Central memory CD4-positive, alpha-beta T cell (primary cell): Measurements from ENCODE around the gene LRP10.

ENCODE experiments used
- DNase-seq: peaks from one replicate; pipeline ENCODE4 v3.0.0; 2022

The LRP10 gene

DNA sequence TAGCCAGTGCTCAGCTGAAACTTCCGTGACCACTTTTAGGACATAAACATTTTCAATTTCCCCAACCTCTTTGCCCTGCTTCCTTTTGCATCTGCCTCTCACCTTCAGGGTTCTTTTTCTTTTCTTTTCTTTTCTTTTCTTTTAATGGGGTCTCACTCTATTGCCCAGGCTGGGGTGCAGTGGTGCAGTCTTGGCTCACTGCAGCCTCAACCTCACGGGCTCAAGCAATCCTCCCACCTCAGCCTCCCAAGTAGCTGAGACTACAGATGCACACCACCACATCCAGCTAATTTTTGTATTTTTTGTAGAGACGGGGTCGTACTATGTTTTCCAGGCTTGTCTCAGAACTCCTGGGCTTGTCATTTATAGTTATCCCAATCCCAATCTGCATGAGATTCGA lies 4.7 kb upstream of the LRP10 start:
- DNase-seq = no peak

GRCh38 chr14:22870811-22871223 lies 723 bp upstream of the LRP10 start:
- DNase-seq = no peak

GRCh38 chr14:22872033-22872832 lies 693 bp downstream of the LRP10 start:
- DNase-seq = peak; percentile 67

GRCh38 chr14:22872833-22873520 lies 1.4 kb downstream of the LRP10 start:
- no peak for DNase-seq

- DNase-seq = no peak
Measured at GRCh38 chr14:22875003-22875747, 3.6 kb downstream of the LRP10 start.

GRCh38 chr14:22875748-22876319 lies 4.3 kb downstream of the LRP10 start:
- DNase-seq = no peak

GRCh38 chr14:22877000-22877501 lies 5.5 kb downstream of the LRP10 start:
- DNase-seq = no peak

- no peak for DNase-seq
Measured at GRCh38 chr14:22878271-22879246, 7.0 kb downstream of the LRP10 start.

DNA sequence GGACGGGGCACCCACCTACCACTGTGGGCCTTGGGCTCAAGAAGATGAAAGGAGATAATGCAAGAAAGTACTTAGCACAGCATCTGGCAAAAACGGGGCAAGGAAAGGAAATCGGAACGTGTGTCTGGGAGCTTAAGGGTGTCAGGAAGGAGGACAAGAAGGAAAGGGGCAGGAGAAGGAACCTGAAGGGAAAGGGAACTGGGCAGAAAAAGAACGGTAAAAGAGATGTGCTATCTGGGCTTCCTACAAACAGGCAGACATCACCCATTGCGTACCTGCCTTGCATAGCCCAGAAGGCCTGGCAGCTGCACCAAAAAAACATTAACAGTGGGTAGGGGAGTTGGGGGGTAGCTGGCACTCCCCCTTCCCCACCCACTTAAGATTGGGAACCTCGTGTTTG lies 10.5 kb downstream of the LRP10 start:
- DNase-seq = no peak

GRCh38 chr14:22882529-22883172 lies 11.1 kb downstream of the LRP10 start:
- peak; percentile 21 for DNase-seq

- DNase-seq = no peak
Measured at GRCh38 chr14:22883173-22883976, 11.8 kb downstream of the LRP10 start, which contains the start of gene REM2. REM2 (plus strand) TSS chr14:22883222; CDS start chr14:22883288, 66 bp downstream.

DNA sequence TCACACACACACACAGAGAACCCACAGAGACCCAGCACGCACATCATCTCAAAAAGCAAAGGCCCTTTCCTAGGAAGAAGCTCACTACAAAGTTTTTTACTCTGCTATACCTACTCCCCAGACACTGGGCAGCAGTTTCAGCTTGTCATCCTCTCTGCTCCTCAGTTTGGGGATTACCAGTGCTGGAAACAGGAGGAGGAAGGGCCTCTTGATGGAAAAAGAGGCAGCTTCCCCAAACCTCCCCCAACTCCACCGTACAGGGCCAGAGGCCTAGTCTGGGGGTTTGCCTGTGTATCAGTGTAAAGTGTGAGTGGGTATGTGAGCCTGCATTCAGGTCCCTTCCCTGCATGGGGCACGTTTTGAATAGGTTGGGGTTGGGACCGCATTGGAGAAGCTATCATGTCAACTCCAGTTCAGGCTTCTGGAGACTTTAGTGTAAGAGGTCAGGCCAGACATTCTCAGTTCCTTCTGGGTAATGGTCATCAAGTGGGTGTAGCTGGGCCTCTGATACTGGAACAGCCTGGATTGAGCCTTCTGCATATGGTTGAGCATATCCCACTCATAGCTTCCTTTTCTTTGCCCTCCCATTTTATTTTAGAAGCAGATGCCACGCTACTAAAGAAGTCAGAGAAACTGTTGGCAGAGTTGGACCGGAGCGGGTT lies 12.7 kb downstream of the LRP10 start:
- DNase-seq = no peak

DNA sequence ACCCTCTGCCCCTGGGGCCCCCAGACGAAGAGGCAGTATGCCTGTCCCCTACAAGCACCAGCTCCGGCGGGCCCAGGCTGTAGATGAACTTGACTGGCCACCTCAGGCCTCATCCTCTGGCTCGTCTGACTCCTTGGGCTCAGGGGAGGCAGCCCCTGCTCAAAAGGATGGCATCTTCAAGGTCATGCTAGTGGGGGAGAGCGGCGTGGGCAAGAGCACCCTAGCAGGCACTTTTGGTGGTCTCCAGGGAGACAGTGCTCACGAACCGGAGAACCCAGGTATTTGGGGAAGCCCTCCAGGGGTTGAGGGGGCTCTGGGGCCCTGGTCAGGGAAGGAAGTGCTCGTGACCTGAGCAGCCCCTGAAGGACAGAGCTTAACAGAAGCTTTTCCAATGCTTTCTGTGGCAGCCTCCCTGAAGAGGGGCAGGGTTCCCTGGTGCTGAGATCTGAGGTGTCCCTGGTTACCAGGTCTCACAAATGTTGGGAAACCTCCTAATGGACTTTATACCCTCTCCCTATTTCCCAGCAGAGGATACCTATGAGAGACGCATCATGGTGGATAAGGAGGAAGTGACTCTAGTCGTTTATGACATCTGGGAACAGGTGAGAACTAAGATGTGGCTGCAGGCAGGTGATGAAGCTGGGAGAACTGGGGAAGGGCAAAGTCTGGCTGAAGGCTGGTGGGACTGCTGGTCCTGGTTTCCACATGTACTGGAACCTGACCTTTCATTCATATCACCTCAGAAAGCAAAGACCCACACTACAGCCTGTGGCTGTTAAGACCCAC lies 13.4 kb downstream of the LRP10 start:
- DNase-seq = no peak

GRCh38 chr14:22885975-22886374 lies 14.4 kb downstream of the LRP10 start:
- DNase-seq = no peak

- peak; percentile 75 for DNase-seq
Measured at GRCh38 chr14:22886500-22887259, 15.1 kb downstream of the LRP10 start.

GRCh38 chr14:22887260-22887989 lies 15.9 kb downstream of the LRP10 start:
- peak; percentile 67 for DNase-seq

GRCh38 chr14:22887990-22888378 lies 16.4 kb downstream of the LRP10 start:
- no peak for DNase-seq
